ENCODE measurements around the gene DPH5.
A peak's percentile ranks its signal among the peaks of the same experiment; 100 is the strongest.
"Not testable (repeated sequence)": the region's sequence is repeated elsewhere in the genome, so short reads cannot be mapped to it uniquely, and the experiment has no call there.

DPH5 gene, protein sequence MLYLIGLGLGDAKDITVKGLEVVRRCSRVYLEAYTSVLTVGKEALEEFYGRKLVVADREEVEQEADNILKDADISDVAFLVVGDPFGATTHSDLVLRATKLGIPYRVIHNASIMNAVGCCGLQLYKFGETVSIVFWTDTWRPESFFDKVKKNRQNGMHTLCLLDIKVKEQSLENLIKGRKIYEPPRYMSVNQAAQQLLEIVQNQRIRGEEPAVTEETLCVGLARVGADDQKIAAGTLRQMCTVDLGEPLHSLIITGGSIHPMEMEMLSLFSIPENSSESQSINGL

DNA sequence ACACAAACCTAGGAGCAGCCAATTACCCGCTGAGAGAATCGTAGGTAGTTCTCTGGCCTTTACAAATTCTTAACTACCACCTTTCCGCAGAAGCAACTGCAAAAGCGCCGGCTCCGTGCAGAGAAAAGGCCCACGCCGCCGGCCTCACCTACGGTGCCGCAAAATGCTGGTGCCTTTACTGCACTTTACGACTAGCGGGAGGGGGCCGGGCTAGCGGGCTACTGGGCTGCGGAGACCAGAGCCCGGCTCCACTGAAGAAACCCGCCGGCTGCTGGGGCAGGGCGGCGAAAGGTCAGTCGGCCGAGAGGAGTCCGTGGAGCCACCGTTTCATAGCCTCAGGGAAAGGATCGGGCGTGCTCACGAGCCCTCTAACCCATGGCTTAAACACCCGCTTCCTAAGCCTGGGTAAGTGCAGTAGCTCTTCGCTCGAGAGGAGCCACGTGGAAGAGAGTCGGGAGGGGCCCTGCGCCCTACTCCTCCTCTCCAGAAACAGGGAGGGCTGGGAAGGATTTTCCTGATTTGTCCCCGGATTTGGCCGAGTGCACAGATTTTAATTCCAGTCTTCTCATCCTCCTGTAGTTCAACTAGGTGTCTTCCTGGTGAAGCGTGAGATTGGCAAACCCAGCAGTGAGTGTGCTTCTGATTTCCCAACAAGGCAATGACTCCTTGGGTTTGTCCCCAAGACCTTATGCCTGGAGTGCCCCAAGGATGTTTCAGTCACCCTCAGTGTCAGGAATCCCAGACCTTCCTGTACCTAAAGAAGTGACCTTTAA lies at the start of gene DPH5:
DPH5 (minus strand) TSS at position 128 of the 773 bp plus-strand sequence. CDS start 341 bp downstream, outside the sequence.
- peak; percentile 73 for DNase-seq (ENCODE audit: extremely low spot score, insufficient read length, low read depth)
- peak; percentile 94 for FAIRE-seq

DNA sequence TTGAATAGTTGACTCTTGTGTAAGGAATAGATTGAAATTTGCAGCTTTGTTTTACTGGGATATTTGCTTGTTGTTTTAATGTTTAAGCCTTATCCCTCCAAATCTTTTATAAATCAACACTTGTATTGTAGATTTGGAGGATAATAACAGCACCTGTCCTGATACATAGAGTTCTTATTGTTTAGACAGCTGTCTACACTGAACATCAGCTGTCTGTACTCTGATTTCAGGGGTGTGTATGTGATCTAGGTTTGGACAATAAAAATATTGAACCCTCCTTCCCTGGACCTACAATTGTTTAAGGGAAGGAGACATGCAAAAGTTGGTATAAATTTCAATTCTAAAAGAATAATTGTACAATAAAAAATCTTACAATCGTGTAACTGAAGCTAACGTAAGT lies 48.3 kb upstream of the DPH5 start:
- FAIRE-seq (no peak), DNase-seq (ENCODE audit: extremely low spot score, insufficient read length, low read depth) (no peak)

DNA sequence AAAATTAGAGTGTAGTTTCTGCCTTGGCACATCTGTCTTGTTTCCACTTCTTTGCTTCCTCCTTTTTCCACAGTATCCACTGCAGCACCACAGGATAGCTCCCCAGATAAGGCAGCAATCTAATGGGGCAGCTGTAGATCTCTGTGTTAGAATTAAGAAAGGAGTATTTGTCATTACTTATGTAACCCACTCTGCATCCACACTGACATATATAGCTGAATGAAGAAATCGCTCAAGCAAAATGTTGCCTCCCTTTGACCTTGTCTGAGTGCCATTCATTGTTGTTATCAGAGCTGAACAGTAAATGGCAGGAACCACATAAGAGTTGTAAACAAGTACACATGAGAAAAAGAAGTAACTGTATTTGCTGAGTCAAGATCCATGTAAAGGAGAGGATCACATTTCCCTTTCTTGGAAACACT lies 45.9 kb upstream of the DPH5 start:
- FAIRE-seq: peak; percentile 35
- DNase-seq (ENCODE audit: extremely low spot score, insufficient read length, low read depth): no peak

DNA sequence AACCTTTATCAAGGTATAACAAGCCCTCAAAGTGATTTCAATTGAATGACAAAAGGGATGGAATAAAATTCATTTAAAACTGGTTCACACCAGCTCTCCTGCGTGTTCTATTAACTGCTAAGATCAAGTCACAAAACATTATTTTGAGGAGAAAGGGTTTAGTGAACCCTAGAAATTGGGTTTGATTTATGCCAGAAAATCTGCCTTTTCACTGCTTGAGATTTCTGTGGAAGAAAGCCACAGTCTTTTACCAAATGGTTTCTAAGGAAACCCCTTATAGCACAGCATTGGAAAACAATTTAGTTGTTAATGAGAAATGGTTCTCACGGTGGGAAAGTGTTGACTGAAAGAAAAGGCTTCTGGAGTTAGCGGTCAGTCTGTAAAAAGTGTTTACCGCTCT lies 43.6 kb upstream of the DPH5 start:
- FAIRE-seq (no peak), DNase-seq (ENCODE audit: extremely low spot score, insufficient read length, low read depth) (no peak)

DNA sequence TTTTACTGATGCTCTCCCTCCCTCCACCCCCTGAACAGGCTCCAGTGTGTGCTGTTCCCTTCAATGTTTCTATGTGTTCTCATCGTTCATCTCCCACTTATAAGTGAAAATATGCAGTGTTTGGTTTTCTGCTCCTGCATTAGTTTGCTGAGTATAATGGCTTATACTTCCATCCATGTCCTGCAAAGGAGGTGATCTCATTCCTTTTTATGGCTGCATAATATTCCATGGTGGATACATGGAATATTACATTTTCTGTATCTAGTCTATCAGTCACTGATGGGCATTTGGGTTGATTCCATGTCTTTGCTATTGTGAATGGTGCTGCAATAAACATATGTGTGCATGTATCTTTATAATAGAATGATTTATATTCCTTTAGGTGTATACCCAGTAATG lies 41.4 kb upstream of the DPH5 start:
- DNase-seq (ENCODE audit: extremely low spot score, insufficient read length, low read depth); FAIRE-seq: not testable (repeated sequence)

DNA sequence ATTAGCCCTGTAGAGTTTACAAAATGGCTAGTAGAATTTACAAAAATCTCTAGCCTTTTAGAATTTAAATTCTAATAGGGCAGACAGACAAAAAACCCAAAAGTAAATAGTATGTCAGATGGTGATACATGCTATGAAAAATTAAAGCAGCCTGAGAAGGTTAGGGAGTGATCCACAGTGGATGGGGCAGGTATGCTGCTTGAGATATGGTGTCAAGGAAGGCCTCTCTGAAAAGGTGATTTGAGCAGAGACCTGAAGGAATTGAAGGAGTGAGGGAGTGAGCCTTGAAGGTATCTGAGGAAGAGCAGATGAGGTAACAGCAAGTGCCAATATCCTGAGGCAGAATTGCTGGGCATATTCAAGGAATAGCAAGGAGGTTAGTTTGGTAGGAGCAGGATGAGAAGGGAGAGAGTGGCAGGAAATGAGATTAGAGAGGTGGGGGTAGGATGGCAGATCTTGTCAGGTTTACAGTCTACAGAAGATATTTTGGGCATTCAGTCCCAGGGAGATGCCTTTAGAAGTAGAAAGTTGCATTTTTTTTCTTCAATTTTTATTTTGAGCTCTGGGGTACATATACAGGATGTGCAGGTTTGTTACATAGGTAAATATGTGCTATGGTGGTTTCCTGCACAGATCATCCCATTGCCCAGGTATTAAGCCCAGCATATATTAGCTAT lies 40.8 kb upstream of the DPH5 start:
- DNase-seq (ENCODE audit: extremely low spot score, insufficient read length, low read depth): no peak
- no peak for FAIRE-seq

DNA sequence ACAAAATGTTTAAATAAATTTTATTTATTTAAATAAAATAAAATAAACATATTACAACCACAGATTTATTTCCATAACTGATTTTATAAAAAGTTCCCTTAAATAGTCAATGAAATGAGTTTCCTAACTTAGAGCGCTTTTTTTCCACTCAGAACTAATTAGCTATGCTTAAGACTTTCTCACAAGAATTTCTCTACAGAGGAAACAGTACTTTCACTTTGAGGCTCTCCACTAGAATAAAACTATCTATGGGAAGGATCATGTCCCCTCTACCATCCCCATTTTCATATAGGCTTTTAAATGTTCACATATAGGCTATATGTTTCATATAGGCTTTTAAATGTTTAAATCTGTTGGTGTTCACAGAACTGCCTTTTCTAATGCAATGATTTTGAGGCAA lies 40.0 kb upstream of the DPH5 start:
- no peak for DNase-seq (ENCODE audit: extremely low spot score, insufficient read length, low read depth)
- FAIRE-seq: peak; percentile 63

DNA sequence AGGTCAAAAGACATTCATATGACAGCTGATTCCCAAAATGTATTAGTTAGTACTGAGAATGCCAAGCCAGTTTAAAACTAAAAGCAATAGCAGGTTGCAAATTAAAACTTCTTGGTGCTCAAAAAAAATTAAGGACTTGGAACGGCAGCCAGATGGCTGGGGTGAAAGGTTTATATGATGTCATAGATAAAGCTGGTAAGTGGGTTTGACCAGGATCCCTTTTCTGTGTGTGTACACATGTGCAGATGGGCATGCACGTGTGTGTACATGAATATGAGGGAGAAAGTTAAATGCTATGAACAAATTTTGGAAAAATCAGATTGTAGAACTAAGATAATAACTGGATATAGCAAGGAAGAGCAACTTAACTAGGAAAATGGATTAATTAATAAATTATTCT lies 39.1 kb upstream of the DPH5 start:
- no peak for FAIRE-seq

DNA sequence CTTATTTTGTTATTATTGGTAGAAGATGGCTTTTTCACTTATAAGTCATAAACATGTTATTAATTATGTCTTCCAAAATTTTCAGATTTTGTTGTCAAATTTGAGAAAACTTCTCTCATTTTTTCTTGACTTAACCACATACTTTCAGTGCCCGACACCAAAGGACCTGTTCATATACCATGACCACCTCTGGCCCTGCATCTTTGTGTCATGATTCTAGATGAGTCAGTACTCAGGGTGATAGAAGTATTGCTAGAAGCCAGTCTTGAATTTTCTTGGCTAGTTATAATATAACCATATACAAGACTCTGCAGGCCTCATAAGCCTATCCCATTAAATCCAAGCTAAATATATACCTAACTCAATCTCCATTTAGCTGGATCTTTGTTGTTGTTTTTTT lies 35.4 kb upstream of the DPH5 start:
- DNase-seq (ENCODE audit: extremely low spot score, insufficient read length, low read depth): no peak
- FAIRE-seq: peak; percentile 48

More for the DNA sequence above, 39.1 kb upstream of the DPH5 start:
- DNase-seq (ENCODE audit: extremely low spot score, insufficient read length, low read depth): no peak

DNA sequence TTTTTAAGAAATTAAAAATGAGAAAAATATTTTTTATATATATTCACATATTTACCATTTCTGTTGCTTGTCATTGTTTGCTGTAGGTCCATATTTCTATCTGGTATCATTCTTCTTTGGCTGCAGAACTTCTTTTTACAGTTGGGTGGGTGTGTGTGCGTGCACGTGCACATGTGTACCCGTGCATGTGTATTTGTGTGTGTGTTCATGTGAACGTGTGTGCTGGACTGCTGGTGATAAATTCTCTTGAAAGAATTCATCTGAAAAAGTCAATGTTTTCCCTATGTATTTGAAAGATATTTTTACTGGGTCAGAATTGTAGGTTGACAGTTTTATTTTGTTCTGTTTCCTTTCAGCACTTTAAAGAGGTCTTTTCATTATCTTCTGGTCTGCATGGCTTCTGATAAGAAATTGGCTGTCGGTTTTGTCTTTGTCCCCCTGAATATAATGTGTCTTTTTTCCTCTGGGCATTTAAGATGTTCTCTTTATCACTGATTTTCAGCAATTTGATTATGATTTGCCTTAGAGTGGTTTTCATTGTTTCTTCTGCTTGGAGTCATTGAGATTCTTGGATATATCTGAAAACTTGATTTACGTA lies 34.5 kb upstream of the DPH5 start:
- DNase-seq (ENCODE audit: extremely low spot score, insufficient read length, low read depth) (no peak), FAIRE-seq (no peak)

DNA sequence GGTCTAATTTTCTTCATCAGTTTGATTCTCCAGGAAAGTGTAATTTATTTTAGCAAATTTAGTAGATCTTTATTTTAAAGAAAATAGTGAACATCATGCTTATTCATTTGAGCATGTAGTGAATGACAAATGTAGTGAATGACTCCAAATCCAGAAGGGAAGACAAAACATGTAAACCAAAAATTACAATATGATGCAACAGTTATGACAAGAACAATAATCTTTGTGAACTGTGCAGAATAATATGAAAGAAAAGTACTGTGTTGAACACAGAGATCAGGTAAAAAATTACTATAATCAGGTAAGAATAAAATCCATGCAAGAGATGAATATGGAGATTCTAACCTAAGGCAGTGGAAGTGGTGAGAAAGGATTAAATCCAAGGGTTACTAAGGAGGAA lies 30.0 kb upstream of the DPH5 start:
- DNase-seq (ENCODE audit: extremely low spot score, insufficient read length, low read depth) (no peak), FAIRE-seq (no peak)

DNA sequence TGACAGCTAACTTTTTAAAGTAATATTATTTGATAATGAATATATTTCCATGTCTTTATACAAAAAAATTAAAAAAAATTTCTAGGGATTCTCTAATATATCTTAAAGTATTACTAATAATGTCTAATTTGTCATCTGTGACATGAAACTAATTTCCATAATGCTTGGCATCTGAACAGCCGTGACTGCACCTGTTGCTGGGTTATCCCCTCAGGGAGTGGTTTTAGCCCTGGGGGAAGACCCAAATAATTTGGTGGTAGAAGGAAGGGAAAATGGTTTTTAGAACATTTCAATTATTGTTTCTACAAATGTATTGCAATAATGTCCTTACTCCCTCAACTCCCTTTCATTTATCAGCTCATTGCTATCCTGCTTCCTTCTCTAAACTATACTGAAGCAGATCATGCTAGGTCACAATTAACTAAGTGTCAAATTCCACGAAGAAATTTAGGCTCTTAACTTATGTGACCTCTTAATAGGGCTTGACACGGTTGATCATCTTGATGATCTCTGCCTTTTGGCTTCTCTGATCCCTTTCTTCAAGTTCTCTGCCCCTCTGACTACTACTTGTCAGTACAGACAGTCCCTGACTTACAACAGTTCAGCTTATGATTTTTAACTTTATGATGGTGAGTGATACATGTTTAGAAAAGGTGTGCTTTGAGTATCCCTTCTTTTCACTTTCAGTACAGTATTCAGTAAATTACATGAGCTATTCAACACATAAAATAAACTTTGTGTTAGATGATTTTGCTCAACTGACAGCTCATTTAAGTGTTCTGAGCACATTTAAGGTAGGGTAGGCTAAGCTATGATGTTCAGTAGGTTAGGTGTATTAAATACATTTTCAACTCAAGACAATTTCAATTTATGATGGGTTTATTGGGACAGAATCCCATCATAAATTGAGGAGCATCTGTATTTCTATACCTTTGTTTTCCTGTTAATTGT lies 26.4 kb upstream of the DPH5 start:
- peak; percentile 67 for FAIRE-seq
- DNase-seq (ENCODE audit: extremely low spot score, insufficient read length, low read depth): peak; percentile 8

DNA sequence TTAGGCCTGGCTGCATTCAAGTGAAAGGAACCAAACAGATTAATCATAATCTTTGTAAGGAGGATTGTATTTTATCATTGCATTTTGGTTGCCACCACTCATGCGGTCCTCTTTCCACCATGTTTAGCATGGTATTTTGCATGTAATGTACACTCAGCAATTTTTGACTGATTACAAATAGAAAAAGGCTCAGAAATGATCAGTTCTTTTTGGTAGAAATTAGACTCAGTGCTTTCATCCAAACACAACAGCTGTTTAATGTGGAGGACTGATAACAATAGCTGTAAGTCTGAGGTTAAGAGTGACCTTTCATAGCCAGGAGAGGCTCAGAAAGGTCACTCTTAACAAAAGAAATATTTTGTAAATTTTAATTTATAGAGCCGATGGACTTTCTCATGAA lies 25.3 kb upstream of the DPH5 start:
- FAIRE-seq: peak; percentile 44
- DNase-seq (ENCODE audit: extremely low spot score, insufficient read length, low read depth): no peak

DNA sequence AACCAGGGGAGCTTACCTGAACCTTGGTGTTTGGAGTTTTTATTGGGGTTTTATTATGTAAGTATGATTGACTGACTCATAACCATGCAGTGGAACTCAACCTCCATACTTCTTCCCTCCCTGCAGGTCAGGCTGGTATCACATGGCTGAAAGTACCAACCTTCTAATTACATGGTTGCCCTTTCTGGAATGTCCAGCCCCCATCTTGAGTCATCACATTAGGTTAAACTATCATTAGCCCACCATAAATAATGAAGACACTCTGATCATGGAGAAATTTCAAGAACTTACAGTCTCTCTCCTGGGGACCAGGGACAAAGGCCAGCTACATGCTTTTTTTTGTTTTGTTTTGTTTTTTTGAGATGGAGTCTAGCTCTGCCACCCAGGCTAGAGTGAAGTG lies 19.2 kb upstream of the DPH5 start:
- DNase-seq (ENCODE audit: extremely low spot score, insufficient read length, low read depth) (no peak), FAIRE-seq (no peak)

DNA sequence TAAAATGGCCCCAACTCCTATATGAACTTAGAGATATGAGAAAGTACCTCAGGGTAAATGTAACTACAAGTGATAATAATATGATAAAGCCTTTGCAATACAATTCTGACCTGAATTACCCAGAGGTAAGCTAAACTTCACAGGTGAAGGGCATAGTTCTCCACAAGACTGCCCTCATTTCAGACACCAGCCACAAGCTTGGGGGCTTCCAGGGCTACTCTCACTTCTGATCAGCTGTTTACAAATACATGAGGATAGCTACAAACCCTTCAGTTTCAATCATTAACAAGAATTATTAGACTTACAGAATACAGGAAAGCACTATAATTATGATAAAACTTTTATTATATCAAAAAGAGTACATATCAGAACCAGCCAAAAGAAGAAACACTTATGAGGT lies 18.7 kb upstream of the DPH5 start:
- no peak for FAIRE-seq
- DNase-seq (ENCODE audit: extremely low spot score, insufficient read length, low read depth): no peak

DNA sequence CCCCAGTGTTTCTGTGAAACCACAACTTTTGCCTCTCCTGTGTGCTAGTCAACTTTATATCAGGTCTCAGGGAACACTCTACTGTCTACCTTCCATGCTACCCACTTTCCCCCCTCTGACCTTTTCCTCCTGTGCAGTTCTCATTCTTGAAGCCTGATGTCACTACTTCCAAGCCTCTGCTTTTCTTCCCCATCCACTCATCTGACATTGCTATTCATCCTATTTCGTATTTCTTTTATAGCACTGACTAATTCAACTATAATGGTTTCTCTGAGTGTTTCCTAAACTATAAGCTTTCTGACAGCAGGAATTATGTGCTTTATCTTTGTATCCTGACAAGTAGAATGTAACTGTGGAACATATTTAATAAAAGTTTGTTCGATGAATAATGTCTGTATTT lies 18.2 kb upstream of the DPH5 start:
- no peak for DNase-seq (ENCODE audit: extremely low spot score, insufficient read length, low read depth)

DNA sequence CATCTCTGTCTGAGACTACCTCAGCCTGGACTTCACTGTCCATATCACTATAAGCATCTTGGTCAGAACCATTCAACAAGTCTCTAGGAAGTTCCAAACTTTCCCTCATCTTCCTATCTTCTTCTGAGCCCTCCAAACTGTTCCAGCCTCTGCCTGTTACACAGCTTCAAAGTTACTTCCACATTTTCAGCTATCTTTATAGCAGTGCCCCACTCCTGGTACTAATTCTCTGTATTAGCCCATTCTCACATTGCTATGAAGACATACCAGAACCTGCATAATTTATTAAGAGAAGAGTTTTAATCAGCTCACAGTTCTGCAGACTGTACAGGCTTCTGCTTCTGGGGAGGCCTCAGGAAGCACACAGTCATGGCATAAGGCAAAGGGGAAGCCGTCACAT lies 15.7 kb upstream of the DPH5 start:
- FAIRE-seq: no peak

More for the DNA sequence above, 18.2 kb upstream of the DPH5 start:
- FAIRE-seq: no peak

DNA sequence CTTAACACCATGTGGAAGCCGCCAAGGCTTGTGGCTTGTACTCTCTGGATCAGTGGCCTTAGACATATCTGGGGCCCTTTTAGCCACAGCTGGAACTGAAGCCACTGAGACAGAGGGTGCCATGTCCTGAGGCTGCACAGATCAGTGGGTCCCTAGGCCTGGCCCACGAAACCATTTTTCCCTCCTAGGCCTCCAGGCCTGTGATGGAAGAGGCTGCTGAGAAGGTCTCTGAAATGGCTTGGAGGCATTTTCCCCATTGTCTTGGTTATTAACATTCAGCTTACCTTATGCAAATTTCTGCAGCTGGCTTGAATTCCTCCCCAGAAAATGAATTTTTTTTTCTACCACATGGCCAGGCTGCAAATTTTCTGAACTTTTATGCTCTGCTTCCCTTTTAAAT lies 15.1 kb upstream of the DPH5 start:
- FAIRE-seq (no peak), DNase-seq (ENCODE audit: extremely low spot score, insufficient read length, low read depth) (no peak)

More for the DNA sequence above, 15.7 kb upstream of the DPH5 start:
- DNase-seq (ENCODE audit: extremely low spot score, insufficient read length, low read depth): no peak

DNA sequence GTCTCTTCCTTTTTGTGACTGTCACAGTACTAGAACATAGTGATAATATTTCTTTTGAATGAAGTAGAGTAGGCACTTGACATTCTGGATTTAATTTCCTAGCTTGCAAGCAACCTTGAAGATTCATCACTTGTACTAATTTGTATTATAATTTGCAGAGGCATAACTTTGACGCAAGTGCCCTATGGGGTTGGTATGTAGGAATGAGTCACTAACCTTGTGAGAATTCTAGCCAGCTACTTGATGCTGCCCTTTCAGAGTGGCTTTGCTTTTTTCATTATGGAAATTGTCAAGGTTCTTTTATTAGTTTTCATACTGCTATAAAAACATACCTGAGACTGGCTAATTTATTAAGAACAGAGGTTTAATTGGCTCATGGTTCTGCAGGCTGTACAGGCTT lies 13.7 kb upstream of the DPH5 start:
- FAIRE-seq: peak; percentile 41

DNA sequence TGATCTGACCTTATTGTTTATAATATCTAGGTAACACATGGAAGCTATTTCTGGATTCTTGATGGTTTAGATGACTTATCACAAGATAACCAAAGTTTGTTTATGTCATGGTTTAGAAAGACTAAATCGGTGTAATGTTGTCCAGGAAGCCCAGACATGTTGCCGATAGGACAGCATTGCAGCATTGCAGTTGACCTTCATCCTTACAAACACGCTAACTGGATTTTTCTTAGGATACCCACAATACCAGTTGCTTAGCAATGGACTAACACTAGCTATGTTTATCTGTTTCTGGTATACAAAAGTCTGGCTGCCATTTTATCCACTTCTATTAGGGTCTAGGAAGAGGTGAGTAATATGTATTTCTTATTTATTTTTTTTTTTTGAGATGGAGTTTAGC lies 11.7 kb upstream of the DPH5 start:
- no peak for DNase-seq (ENCODE audit: extremely low spot score, insufficient read length, low read depth)
- FAIRE-seq: no peak

More for the DNA sequence above, 13.7 kb upstream of the DPH5 start:
- no peak for DNase-seq (ENCODE audit: extremely low spot score, insufficient read length, low read depth)
